ENCODE data around the gene CNTNAP2.

GRCh38 chr7:148336411-148336810 lies 2219.8 kb downstream of the CNTNAP2 start:
- TF ChIP-seq EZH2 (IDR thresholded peaks at IDR 0.05; ENCODE audit: borderline replicate concordance, low read depth, low read length, poor library complexity, severe bottlenecking) (no peak), CTCF (conservative IDR thresholded peaks at IDR 0.05; ENCODE audit: low read depth, low read length) (no peak)
